GM23248 (cell line): Measurements from ENCODE around the gene FKBP1B.

Experiments
- EZH2 ChIP-seq: fragments of 200-600 bp; sonication (generic); IDR thresholded peaks from 2 replicates; pipeline ENCODE4 v1.6.1; 2018; ENCODE audit warnings: antibody characterized with exemption, mild to moderate bottlenecking; ENCODE audit not compliant: insufficient read depth, poor library complexity, severe bottlenecking
- EZH2phosphoT487 ChIP-seq: fragments of 200-600 bp; sonication (generic); IDR thresholded peaks from 2 replicates; pipeline ENCODE4 v1.6.1; 2018; ENCODE audit warnings: antibody characterized with exemption, moderate library complexity, mild to moderate bottlenecking, low read depth; ENCODE audit not compliant: insufficient read depth

DNA sequence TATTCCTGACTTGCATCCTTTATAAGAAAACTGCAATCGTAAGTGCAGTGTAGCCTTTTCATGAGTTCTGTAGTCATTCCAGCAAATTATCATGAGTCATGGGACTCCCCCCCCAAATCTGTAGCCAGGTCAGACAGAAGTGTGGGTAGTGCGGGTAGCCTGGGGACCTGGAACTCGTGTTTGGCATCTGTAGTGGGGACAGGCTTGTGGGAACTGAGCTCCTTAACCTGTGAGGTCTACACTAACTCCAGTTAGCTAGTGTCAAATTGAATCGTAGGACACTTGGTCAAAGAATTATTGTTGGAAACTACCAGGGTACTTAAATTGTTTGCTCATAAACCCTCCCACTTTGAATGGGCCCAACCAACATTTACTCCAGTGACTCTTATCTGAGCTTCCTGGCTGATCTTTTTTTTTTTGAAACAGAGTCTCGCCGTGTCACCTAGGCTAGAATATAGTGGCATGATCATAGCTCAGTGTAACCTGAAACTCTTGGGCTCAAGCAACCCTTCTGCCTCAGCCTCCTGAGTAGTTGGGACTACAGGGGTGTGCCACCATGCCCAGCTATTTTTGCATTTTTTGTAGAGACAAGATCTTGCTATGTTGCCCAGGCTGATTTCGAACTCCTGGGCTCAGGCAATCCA is 61.2 kb downstream of the FKBP1B start:
- TF ChIP-seq EZH2phosphoT487 = no peak
- TF ChIP-seq EZH2 = no peak
